GM18508 (cell line): Measurements from ENCODE around the gene TMEM176B.

Experiments
- ATAC-seq: cut with Tn5 transposase; IDR thresholded peaks from one replicate; pipeline ENCODE4 v1.9.1; 2021; ENCODE audit warnings: moderate number of reproducible peaks; ENCODE audit not compliant: insufficient read depth, unreplicated experiment

The TMEM176B gene

DNA sequence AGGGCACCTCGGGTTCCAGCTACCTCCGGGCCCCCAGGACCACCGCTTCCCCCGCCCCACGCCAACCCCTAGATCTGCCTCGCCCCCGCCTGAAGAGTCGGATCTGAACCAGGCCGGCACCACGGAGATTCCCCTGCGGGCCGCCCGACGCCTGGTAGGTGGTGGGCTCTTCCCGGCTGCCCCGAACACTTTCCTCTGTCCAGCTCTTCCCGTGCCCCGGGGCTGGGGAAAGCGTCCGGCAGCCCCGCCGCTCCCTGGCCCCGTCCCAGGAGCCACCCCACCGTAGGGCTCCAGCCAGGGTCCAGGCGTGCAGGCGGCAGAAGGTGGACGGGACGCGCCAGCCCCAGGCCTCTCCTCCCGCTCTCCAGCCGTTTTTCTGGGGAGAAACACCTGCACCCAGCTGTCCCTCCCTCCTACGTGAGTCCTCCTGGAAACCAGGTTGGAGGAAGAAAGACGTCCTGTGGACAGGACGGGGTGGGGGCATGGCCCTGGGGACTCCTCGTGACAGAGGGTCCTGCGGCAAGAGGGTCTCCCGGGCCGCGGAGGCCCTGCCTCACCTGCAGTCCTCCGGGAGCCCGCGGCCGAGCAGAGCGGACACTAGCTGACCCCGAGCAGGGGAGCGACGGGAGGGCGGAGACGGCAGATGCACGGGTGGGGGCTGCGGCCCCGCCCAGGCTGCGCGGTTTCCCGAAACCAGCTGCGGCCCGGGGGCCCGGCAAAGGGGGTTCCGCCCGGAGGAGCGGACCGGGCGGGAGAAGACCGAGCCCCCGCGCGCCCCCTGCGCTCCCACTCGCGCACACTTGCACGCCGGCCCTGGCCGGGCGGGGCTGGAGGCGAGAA lies at the start of gene TMEM176B:
Gene TMEM176B, minus strand, starts transcription at position 624 of the 840 bp plus-strand sequence. CDS start 3,795 bp downstream, outside the sequence.
- ATAC-seq, result no peak

DNA sequence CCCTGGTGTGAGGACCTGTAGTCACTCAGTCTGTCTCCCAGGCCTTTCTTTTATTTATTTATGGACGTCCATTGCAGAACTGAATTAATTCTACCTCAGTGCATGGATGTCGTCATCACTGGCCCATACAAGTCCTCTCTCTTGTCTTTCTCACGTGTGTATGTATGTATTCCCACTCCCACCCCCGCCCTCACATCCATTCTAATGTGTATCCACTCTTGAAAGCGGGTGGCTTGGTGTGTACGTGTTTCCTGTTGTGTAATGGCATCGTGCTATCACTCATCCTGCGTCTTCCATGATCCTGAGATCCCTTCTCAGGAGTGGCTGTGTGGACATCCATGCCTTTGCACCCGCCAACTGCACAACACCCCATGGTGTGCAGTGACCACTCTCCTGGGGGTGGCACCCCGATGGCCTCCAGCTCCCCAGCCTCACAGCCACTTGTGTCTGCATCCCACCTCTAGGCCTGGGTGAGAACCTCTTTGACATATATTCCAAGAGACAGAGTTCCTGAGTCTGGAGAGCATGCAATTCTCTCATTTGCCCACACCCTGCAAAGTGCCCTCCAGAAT lies 49.1 kb upstream of the TMEM176B start:
- ATAC-seq, result no peak

DNA sequence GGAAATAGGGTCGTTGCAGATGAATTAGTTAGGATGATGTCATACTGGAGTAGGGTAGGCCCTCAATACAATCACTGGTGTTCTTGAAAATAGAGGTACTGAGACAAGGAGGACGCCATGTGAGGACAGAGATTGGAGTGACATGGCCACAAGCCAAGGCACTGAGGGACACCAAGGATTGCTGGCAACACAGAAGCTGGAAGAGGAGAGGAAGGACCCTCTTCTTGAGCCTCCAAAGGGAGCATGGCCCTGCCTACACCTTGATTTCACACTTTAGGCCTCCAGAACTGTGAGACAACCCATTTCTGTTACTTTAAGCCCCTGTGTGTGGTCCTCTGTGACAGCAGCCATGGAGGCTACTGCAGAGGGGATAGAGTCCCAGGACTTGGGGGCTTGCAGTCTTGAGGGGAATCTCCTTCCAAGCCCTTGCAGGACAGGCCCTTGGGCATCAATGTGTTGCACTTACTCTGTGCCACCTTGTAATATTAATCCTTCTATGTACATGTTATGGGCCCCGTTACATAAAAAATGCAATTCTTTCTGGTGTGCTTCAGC lies 48.5 kb upstream of the TMEM176B start:
- ATAC-seq, result no peak

GRCh38 chr7:150848111-150848510 lies 47.9 kb upstream of the TMEM176B start:
- ATAC-seq, result no peak

GRCh38 chr7:150847536-150847935 lies 47.4 kb upstream of the TMEM176B start:
- no peak for ATAC-seq

GRCh38 chr7:150846291-150847115 lies 46.3 kb upstream of the TMEM176B start:
- ATAC-seq, result no peak

- ATAC-seq, result no peak
These were observed 45.3 kb upstream of the TMEM176B start for GRCh38 chr7:150845421-150845861.

- ATAC-seq, result no peak
These were observed 42.6 kb upstream of the TMEM176B start for GRCh38 chr7:150842716-150843115.

DNA sequence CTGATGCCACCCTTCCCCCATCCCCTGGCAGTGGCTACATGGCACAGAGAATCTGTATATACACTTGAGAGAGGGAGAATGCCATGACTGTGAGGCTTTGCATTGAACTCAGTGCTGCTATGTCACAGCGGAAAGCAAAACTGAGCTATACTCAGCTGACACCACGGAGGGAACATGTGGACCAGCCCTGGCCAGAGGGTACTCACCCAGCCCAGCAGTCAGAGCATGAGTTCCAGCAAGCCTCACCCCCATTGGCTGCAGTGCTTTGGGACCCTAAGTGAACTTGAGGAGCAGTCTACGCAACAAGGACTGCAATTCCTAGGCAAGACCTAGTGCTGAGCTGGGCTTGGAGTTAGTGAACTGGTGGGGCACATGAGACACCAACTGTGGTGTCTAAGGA lies 41.9 kb upstream of the TMEM176B start:
- ATAC-seq, result no peak

- ATAC-seq, result no peak
These were observed 38.9 kb upstream of the TMEM176B start for GRCh38 chr7:150838965-150839650.

GRCh38 chr7:150835702-150836280 lies 35.6 kb upstream of the TMEM176B start:
- no peak for ATAC-seq

DNA sequence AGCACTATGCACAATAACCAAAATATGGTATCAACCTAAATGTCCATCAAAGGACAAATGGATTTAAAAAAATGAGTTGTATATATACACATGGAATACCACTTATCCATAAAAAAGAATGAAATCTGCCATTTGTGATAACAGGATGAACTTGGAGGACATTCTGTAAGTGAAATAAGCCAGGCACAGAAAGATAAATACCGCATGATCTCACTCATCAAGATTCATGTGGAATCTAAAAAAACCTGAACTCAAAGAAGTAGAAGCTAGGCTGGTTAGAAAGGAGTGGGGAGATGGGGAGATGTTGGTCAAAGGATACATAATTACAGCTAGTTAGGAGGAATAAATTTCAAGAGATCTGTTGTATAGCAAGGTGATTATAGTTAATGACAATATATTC lies 34.9 kb upstream of the TMEM176B start:
- ATAC-seq, result no peak

DNA sequence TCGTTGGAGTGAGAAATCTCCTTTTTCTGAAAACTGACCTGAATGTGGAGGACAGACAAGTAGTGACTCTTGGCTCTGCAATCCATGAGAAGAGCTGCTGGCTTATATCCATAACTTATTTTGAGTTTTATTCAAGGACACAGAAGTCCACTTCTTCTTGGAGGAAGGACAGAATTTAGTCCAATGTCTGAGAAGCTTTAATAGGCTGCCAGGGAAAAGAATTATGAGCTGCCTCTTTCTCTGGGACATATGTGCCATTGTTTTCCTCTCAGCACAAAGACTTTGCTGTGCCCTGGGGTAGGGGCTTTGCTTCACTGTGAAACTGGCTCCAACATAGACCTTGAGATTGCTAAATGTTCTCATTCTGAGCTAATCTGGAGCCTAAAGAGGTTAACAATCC lies 31.7 kb upstream of the TMEM176B start:
- ATAC-seq, result no peak

- no peak for ATAC-seq
These were observed 30.8 kb upstream of the TMEM176B start for GRCh38 chr7:150830937-150831336.

- no peak for ATAC-seq
These were observed 29.3 kb upstream of the TMEM176B start for GRCh38 chr7:150829426-150829825.

DNA sequence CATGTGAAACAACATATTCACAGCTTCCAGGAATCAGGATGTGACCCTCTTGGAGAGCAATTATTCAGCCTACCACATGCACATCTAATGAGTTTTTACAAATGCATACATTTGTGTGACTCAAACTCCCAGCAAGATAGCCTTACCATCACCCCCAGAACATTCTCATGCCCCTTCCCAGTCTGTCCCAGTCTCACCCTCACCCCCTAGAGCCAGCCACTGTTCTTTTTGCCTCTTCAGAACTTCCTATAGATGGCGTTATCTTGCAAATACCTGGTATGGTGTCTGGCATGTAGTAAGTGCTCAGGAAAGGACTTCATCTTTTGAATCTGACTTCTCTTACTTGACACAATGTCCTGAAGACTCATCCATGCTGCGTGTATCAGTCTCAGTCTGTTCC lies 28.2 kb upstream of the TMEM176B start:
- ATAC-seq, result no peak

GRCh38 chr7:150826061-150826849 lies 26.1 kb upstream of the TMEM176B start:
- no peak for ATAC-seq

GRCh38 chr7:150824379-150825177 lies 24.4 kb upstream of the TMEM176B start:
- ATAC-seq, result no peak
